WTC11 (cell line): ENCODE data around the gene EDN2. TPM values are rescaled to one million over a fixed set of nuclear protein-coding genes. Genes with fewer than 3 reads are reported as not detected.

Source experiments
- AR ChIP-seq: fragments of 250-450 bp; sonication (Bioruptor Pico); IDR thresholded peaks from 2 replicates; pipeline ENCODE4 v1.9.0; 2021; ENCODE audit warnings: mild to moderate bottlenecking
- CREB1 ChIP-seq: sonication (generic); formaldehyde crosslinking; IDR thresholded peaks from 2 replicates; pipeline ENCODE4 v1.8.0; 2023; ENCODE audit warnings: mild to moderate bottlenecking, missing genetic modification reagents
- E2F5 ChIP-seq: sonication (generic); formaldehyde crosslinking; IDR thresholded peaks from 2 replicates; pipeline ENCODE4 v1.8.1; 2022; ENCODE audit warnings: mild to moderate bottlenecking, moderate library complexity, missing genetic modification reagents
- ELF4 ChIP-seq: sonication (generic); formaldehyde crosslinking; IDR thresholded peaks from 2 replicates; pipeline ENCODE4 v1.8.1; 2022; ENCODE audit warnings: low read depth, mild to moderate bottlenecking, moderate library complexity, missing genetic modification reagents
- ETV6 ChIP-seq: sonication (generic); formaldehyde crosslinking; IDR thresholded peaks from 2 replicates; pipeline ENCODE4 v1.8.1; 2022; ENCODE audit warnings: mild to moderate bottlenecking, missing genetic modification reagents
- FOXJ3 ChIP-seq: sonication (generic); formaldehyde crosslinking; IDR thresholded peaks from 2 replicates; pipeline ENCODE4 v1.9.0; 2021; ENCODE audit warnings: missing genetic modification reagents, mild to moderate bottlenecking, borderline replicate concordance
- FOXK1 ChIP-seq: sonication (generic); formaldehyde crosslinking; IDR thresholded peaks from 2 replicates; pipeline ENCODE4 v1.8.0; 2022; ENCODE audit warnings: mild to moderate bottlenecking, moderate library complexity, missing genetic modification reagents
- FOXP4 ChIP-seq: sonication (generic); formaldehyde crosslinking; IDR thresholded peaks from 2 replicates; pipeline ENCODE4 v1.8.0; 2022; ENCODE audit warnings: mild to moderate bottlenecking, missing genetic modification reagents
- GABPB1 ChIP-seq: sonication (generic); formaldehyde crosslinking; IDR thresholded peaks from 2 replicates; pipeline ENCODE4 v1.8.1; 2023; ENCODE audit warnings: mild to moderate bottlenecking, missing genetic modification reagents
- HMGXB4 ChIP-seq: sonication (generic); formaldehyde crosslinking; IDR thresholded peaks from 2 replicates; pipeline ENCODE4 v1.8.1; 2023; ENCODE audit warnings: mild to moderate bottlenecking, moderate library complexity, missing genetic modification reagents
- IRF1 ChIP-seq: sonication (generic); formaldehyde crosslinking; IDR thresholded peaks from 2 replicates; pipeline ENCODE4 v1.8.0; 2023; ENCODE audit warnings: missing genetic modification reagents
- IRF2 ChIP-seq: sonication (generic); formaldehyde crosslinking; IDR thresholded peaks from 2 replicates; pipeline ENCODE4 v1.8.0; 2022; ENCODE audit warnings: low read depth, missing genetic modification reagents, borderline replicate concordance
- KAT7 ChIP-seq: sonication (generic); formaldehyde crosslinking; IDR thresholded peaks from 2 replicates; pipeline ENCODE4 v1.8.1; 2023; ENCODE audit warnings: missing genetic modification reagents, mild to moderate bottlenecking, borderline replicate concordance
- MAX ChIP-seq: sonication (generic); formaldehyde crosslinking; IDR thresholded peaks from 2 replicates; pipeline ENCODE4 v1.8.0; 2022; ENCODE audit warnings: mild to moderate bottlenecking, missing genetic modification reagents
- MYBL2 ChIP-seq: sonication (generic); formaldehyde crosslinking; IDR thresholded peaks from 2 replicates; pipeline ENCODE4 v1.8.1; 2023; ENCODE audit warnings: mild to moderate bottlenecking, moderate library complexity, missing genetic modification reagents
- NR1H2 ChIP-seq: sonication (generic); formaldehyde crosslinking; IDR thresholded peaks from 2 replicates; pipeline ENCODE4 v1.9.0; 2021; ENCODE audit warnings: mild to moderate bottlenecking, moderate library complexity, missing genetic modification reagents
- RORB ChIP-seq: fragments of 250-450 bp; sonication (Bioruptor Pico); IDR thresholded peaks from 2 replicates; pipeline ENCODE4 v1.9.0; 2021; ENCODE audit warnings: mild to moderate bottlenecking
- SMAD3 ChIP-seq: sonication (generic); formaldehyde crosslinking; IDR thresholded peaks from 2 replicates; pipeline ENCODE4 v1.8.0; 2022; ENCODE audit warnings: missing genetic modification reagents, mild to moderate bottlenecking, borderline replicate concordance
- SP1 ChIP-seq: sonication (generic); formaldehyde crosslinking; conservative IDR thresholded peaks from 2 replicates; pipeline ENCODE4 v1.8.1; 2022; ENCODE audit warnings: missing genetic modification reagents
- ZMAT4 ChIP-seq: fragments of 250-450 bp; sonication (Bioruptor Pico); IDR thresholded peaks from 2 replicates; pipeline ENCODE4 v1.9.0; 2021; ENCODE audit warnings: mild to moderate bottlenecking
- ZNF281 ChIP-seq: sonication (generic); formaldehyde crosslinking; IDR thresholded peaks from 2 replicates; pipeline ENCODE4 v1.8.0; 2023; ENCODE audit warnings: mild to moderate bottlenecking, missing genetic modification reagents
- ZNF317 ChIP-seq: sonication (generic); formaldehyde crosslinking; IDR thresholded peaks from 2 replicates; pipeline ENCODE4 v1.8.1; 2023; ENCODE audit warnings: low read depth, mild to moderate bottlenecking, moderate library complexity, missing genetic modification reagents, borderline replicate concordance
- ZSCAN18 ChIP-seq: fragments of 250-450 bp; sonication (Bioruptor Pico); IDR thresholded peaks from 2 replicates; pipeline ENCODE4 v2.1.2; 2022; ENCODE audit warnings: mild to moderate bottlenecking, moderate library complexity
- total RNA-seq: library from RNA; stranded (reverse); gene quantifications from 3 replicates; pipeline ENCODE4 v1.2.3, GENCODE V29; 2021

The EDN2 gene
- total RNA-seq, 1 experiment from 2014 or later = 0.33 TPM

GRCh38 chr1:41496080-41497055 is 11.9 kb upstream of the EDN2 start (continued):
- peak; percentile 23; the same call in 1 of the 2 replicates for TF ChIP-seq ZNF281 (CRISPR knock-in tag)
- TF ChIP-seq ZNF317 (CRISPR knock-in tag) = no peak
- 0 out of 2 replicates have a peak, but pooled peaks have one; percentile 76 for TF ChIP-seq KAT7 (CRISPR knock-in tag)
- TF ChIP-seq IRF1 (CRISPR knock-in tag) = 0 out of 2 replicates have a peak, but pooled peaks have one; percentile 8
- no peak for TF ChIP-seq MYBL2 (CRISPR knock-in tag)
- TF ChIP-seq HMGXB4 (CRISPR knock-in tag) = peak; percentile 61; the same call in 1 of the 2 replicates
- 0 out of 2 replicates have a peak, but pooled peaks have one; percentile 19 for TF ChIP-seq SMAD3 (CRISPR knock-in tag)
- no peak for TF ChIP-seq IRF2 (CRISPR knock-in tag)
- TF ChIP-seq NR1H2 (CRISPR knock-in tag) = no peak
- TF ChIP-seq GABPB1 (CRISPR knock-in tag) = no peak
- no peak for TF ChIP-seq ZMAT4 (CRISPR knock-in tag)
- TF ChIP-seq ZSCAN18 = no peak
- peak; percentile 83 for TF ChIP-seq FOXK1 (CRISPR knock-in tag)
- TF ChIP-seq FOXP4 (CRISPR knock-in tag) = 0 out of 2 replicates have a peak, but pooled peaks have one; percentile 66
- TF ChIP-seq E2F5 (CRISPR knock-in tag) = 0 out of 2 replicates have a peak, but pooled peaks have one; percentile 76
- no peak for TF ChIP-seq AR
- peak; percentile 33; the same call in 1 of the 2 replicates for TF ChIP-seq SP1 (CRISPR knock-in tag)
- no peak for TF ChIP-seq RORB (CRISPR knock-in tag)
- 0 out of 2 replicates have a peak, but pooled peaks have one; percentile 69 for TF ChIP-seq CREB1 (CRISPR knock-in tag)
- peak; percentile 97 for TF ChIP-seq MAX (CRISPR knock-in tag)
- TF ChIP-seq FOXJ3 (CRISPR knock-in tag) = no peak
- TF ChIP-seq ETV6 (CRISPR knock-in tag) = no peak
- 0 out of 2 replicates have a peak, but pooled peaks have one; percentile 51 for TF ChIP-seq ELF4 (CRISPR knock-in tag)
